BLaER1 treated with 17β-estradiol and CSF1 and Interleukin-3, amounts not matched to agents 10 nM and 100 nM (cell line): ENCODE results near the gene SH3PXD2B.

Source experiments
- H3K27ac ChIP-seq, 11 experiments: shearing (Covaris generic); formaldehyde crosslinking; 2 replicates each; pipeline ENCODE4 v1.8.1; 2022
- H3K27me3 ChIP-seq, 11 experiments: shearing (Covaris generic); formaldehyde crosslinking; 2 replicates each; pipeline ENCODE4 v1.8.1; 2022
- H3K36me3 ChIP-seq, 11 experiments: shearing (Covaris generic); formaldehyde crosslinking; 2 replicates each; pipeline ENCODE4 v1.8.1; 2022
- H3K4me1 ChIP-seq, 10 experiments: shearing (Covaris generic); formaldehyde crosslinking; 2 replicates each; pipeline ENCODE4 v1.8.1; 2022
- H3K4me2 ChIP-seq, 11 experiments: shearing (Covaris generic); formaldehyde crosslinking; 2 replicates each; pipeline ENCODE4 v1.8.1; 2022
- H3K4me3 ChIP-seq, 10 experiments: shearing (Covaris generic); formaldehyde crosslinking; 2 replicates each; pipeline ENCODE4 v1.8.1; 2022
- H3K9ac ChIP-seq, 11 experiments: shearing (Covaris generic); formaldehyde crosslinking; 2 replicates each; pipeline ENCODE4 v1.8.1; 2022
- H3K9me3 ChIP-seq, 11 experiments: shearing (Covaris generic); formaldehyde crosslinking; replicated peaks in 1 of 11; 2 replicates each; pipeline ENCODE4 v1.8.1; 2022
- H4K20me1 ChIP-seq, 11 experiments: shearing (Covaris generic); formaldehyde crosslinking; 2 replicates each; pipeline ENCODE4 v1.8.1; 2022
- Cebpa-rat ChIP-seq, 11 experiments: shearing (Covaris generic); IDR thresholded peaks; 2 replicates each; pipeline ENCODE4 v1.8.1; 2022

The SH3PXD2B gene

DNA sequence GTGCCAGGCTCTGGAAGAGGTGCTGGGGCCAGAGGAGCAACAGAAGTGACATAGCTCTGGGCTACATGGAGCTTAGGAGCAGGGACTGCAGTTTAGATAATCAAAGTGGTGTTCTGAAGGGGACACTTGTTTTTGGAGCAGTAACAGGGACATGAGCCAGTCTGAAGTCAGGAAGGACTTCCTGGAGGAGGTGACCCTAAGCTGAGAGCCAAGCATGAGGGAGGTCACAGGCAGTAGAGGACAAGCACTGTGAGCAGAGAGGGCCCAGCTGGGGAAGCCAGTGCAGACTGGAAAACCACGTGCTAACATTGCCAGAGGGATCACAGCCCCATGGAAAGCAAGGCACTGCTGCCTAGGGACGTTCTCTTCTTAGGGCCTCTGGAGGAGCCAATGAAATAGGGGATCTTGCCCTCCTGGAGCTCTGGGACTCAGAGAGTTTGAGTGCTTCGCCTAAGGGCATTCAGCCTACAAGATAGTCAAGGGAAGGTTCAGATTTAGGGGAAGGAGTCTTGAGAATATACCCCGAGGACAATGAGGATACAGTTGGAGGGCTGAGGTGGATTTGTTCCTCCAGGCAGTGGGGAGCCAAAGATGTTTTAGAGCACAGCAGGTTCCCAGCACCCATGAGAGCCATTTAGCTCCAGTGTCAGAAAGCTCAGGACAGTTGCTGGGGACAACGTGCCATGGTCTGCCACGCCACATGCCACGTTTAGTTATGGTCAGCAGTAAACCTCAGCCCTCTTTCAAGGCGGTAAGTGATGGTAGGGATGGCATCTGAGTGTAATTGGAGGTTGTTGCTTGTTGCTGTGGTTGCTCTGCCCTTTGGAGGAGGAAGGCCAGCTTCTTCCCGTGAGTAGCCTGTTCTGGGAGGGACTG lies 40.5 kb upstream of the SH3PXD2B start:
- Histone ChIP-seq H3K9ac (no peak overlapping the region), H4K20me1 (no peaks in the 10 kb centered on the region; a peak in 1 of 22 replicates), H3K4me1 (peaks cover 10 to 72% (median 46%) of the 10 kb centered on the region in 10 experiments), H3K36me3 (no peaks in the 10 kb centered on the region), H3K4me2 (peak overlapping the region in 2 of 11 experiments; percentile 8 to 10; a peak in 2 of 22 replicates), H3K4me3 (no peak overlapping the region), H3K27ac (no peak overlapping the region), H3K27me3 (peaks cover 0 to 4% (median 0%) of the 10 kb centered on the region in 11 experiments; a peak in 1 of 22 replicates), H3K9me3 (peaks cover 0 to 9% (median 4%) of the 10 kb centered on the region in 11 experiments; a peak in 4 of 22 replicates)
- TF ChIP-seq Cebpa-rat (IDR thresholded peaks at IDR 0.05), result no peak

DNA sequence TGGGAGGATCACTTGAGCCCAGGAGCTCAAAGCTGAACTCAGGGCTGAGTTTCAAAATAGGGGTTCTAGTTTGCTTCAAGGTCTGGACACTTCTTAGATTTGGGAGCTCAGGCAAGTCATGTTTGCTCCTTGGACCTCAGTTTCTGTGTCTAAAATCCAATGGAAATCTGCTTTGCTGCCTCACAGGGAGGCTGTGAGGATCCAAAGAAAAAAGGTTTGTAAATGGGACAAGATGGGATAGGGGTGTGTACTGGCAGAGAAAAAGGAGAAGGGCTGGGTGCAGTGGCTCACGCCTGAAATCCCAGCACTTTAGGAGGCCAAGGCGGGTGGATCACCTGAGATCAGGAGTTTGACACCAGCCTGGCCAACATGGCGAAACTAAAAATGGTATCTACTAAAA lies 39.6 kb upstream of the SH3PXD2B start:
- peaks cover 0 to 4% (median 0%) of the 10 kb centered on the region in 11 experiments; a peak in 1 of 22 replicates for H3K27me3 ChIP-seq
- H3K27ac ChIP-seq, result no peak overlapping the region
- H4K20me1 ChIP-seq, result no peaks in the 10 kb centered on the region; a peak in 1 of 22 replicates
- H3K36me3 ChIP-seq, result no peaks in the 10 kb centered on the region
- peaks cover 10 to 81% (median 56%) of the 10 kb centered on the region in 10 experiments for H3K4me1 ChIP-seq
- no peak overlapping the region for H3K4me3 ChIP-seq
- 0 out of 22 replicates have a peak overlapping the region, but pooled peaks of 1 of the 11 experiments have one; percentile 84 for H3K4me2 ChIP-seq
- H3K9me3 ChIP-seq, result peaks cover 0 to 9% (median 4%) of the 10 kb centered on the region in 11 experiments; a peak in 4 of 22 replicates
- H3K9ac ChIP-seq, result no peak overlapping the region
- TF ChIP-seq Cebpa-rat (IDR thresholded peaks at IDR 0.05), result no peak

DNA sequence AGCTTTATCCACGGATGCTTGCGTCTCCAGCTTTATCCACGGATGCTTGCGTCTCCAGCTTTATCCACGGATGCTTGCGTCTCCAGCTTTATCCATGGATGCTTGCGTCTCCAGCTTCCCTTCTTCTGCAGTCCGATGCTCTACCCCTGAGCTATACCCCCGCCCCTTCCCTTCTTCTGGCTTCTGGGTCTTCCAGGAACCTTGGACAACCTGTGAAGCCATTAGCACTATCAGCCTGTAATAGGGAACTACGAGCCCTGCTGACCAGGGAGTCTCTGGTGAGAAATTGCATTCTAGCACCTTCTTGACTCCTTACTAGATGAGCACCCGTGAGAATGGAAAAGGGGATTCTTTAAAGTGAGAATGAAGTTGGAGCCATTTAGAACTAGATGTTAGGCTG lies 39.1 kb upstream of the SH3PXD2B start:
- no peak overlapping the region for H3K4me3 ChIP-seq
- no peak overlapping the region for H3K27ac ChIP-seq
- peaks cover 0 to 4% (median 0%) of the 10 kb centered on the region in 11 experiments; a peak in 1 of 22 replicates for H3K27me3 ChIP-seq
- H3K4me2 ChIP-seq, result peak overlapping the region in 4 of 11 experiments; percentile 84 to 96 (median 88); a peak in 3 of 22 replicates
- peaks cover 10 to 86% (median 60%) of the 10 kb centered on the region in 10 experiments for H3K4me1 ChIP-seq
- peaks cover 0 to 9% (median 4%) of the 10 kb centered on the region in 11 experiments; a peak in 4 of 22 replicates for H3K9me3 ChIP-seq
- TF ChIP-seq Cebpa-rat (IDR thresholded peaks at IDR 0.05), result no peak
- no peaks in the 10 kb centered on the region; a peak in 1 of 22 replicates for H4K20me1 ChIP-seq
- H3K36me3 ChIP-seq, result no peaks in the 10 kb centered on the region
- no peak overlapping the region for H3K9ac ChIP-seq

DNA sequence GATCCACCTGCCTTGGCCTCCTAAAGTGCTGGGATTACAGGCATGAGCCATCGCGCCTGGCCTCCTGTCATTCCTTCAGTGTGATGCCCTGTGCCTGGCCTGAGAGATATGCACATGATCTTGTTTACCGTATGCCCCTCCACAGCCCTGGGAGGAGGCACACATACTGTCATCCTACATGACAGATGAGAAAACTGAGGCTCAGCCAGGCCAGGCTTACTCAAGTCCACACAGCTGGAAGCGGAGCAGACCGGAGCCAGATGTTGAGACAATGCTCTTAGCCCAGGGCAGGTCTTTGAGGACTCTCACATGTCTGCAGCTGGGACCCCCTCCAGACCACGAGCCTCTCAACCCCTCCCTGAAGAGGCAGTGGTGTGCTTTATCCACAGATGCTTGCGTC lies 38.7 kb upstream of the SH3PXD2B start:
- TF ChIP-seq Cebpa-rat (IDR thresholded peaks at IDR 0.05), result no peak
- Histone ChIP-seq H3K27ac (no peak overlapping the region), H3K9ac (no peak overlapping the region), H3K4me2 (peak overlapping the region in 6 of 11 experiments; percentile 77 to 96 (median 85); a peak in 10 of 22 replicates), H3K27me3 (peaks cover 0 to 4% (median 0%) of the 10 kb centered on the region in 11 experiments; a peak in 1 of 22 replicates), H3K36me3 (no peaks in the 10 kb centered on the region), H3K4me1 (peaks cover 10 to 89% (median 63%) of the 10 kb centered on the region in 10 experiments), H4K20me1 (no peaks in the 10 kb centered on the region; a peak in 1 of 22 replicates), H3K4me3 (no peak overlapping the region), H3K9me3 (peaks cover 0 to 9% (median 4%) of the 10 kb centered on the region in 11 experiments; a peak in 4 of 22 replicates)

DNA sequence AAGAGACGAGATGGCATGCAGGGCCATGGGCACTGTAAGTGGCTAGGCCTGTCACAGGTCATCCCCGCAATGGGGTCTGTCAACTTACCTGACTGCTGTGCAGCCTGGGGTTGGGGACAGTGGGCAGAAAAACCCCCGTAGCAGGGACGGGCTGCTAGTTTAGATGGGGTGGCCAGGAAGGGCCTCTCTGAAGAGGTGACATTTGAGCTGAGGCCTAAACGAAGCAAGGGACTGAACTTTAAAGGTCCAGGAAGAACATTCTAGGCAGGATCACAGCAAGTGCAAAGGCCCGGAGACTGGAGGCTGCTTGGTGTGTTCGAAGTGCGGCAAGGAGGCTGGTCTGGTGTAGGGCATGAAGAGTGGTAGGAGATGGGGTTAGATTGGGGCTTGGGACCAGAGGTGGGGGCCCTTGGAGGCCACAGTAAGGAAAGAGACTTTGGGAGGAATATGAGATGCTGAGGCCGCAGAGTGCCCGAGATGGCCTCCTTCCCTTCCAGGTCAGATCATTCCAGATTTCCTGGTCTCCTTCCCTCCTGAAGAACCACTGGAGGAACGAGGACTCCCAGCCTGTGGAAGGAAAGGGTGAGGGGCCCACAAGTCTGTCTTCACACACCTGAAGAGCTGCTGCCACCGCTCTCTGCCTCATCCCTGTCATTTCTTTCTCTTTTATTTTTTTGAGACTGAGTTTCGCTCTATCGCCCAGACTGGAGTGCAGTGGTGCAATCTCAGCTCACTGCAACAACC lies 37.9 kb upstream of the SH3PXD2B start:
- H3K4me2 ChIP-seq, result peak overlapping the region in 8 of 11 experiments; percentile 62 to 96 (median 84); a peak in 16 of 22 replicates
- no peak overlapping the region for H3K4me3 ChIP-seq
- H3K4me1 ChIP-seq, result peaks cover 7 to 82% (median 61%) of the 10 kb centered on the region in 10 experiments
- H3K9me3 ChIP-seq, result peaks cover 0 to 9% (median 4%) of the 10 kb centered on the region in 11 experiments; a peak in 4 of 22 replicates
- peak overlapping the region in 5 of 11 experiments; percentile 13 to 58 (median 55); a peak in 9 of 22 replicates for H3K27ac ChIP-seq
- H3K36me3 ChIP-seq, result no peaks in the 10 kb centered on the region
- no peak for TF ChIP-seq Cebpa-rat (IDR thresholded peaks at IDR 0.05)
- H3K27me3 ChIP-seq, result peaks cover 0 to 4% (median 0%) of the 10 kb centered on the region in 11 experiments; a peak in 1 of 22 replicates
- H4K20me1 ChIP-seq, result no peaks in the 10 kb centered on the region; a peak in 1 of 22 replicates
- peak overlapping the region in 3 of 11 experiments; percentile 18 to 34 (median 25); a peak in 3 of 22 replicates for H3K9ac ChIP-seq

DNA sequence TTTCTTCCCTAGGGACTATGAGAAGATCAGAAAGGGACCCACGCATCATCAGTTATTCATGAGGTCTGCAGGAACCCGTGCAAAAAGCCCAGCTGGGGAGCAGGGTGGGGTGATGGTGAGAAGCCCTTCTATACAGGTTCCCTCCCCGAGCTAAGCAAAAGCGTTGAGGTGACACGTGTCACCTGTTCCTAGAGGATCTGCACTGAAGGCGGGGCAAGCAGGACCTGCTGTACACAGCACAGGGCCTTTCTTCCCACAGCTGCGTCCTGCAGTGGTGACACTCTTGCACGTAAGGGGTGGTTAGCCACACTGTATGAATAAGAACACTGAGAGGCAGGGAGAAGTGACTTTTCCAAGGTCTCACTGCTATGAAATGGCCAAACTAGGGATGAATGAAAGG lies 37.2 kb upstream of the SH3PXD2B start:
- Histone ChIP-seq H4K20me1 (no peaks in the 10 kb centered on the region; a peak in 1 of 22 replicates), H3K27ac (peak overlapping the region in 5 of 11 experiments; percentile 13 to 58 (median 55); a peak in 7 of 22 replicates), H3K4me3 (peak overlapping the region in 1 of 10 experiments; percentile 26; a peak in 2 of 20 replicates), H3K9me3 (peaks cover 0 to 8% (median 4%) of the 10 kb centered on the region in 11 experiments; a peak in 4 of 22 replicates), H3K27me3 (peaks cover 0 to 4% (median 0%) of the 10 kb centered on the region in 11 experiments; a peak in 1 of 22 replicates), H3K4me1 (peaks cover 0 to 74% (median 53%) of the 10 kb centered on the region in 10 experiments; a peak in 18 of 20 replicates), H3K4me2 (peak overlapping the region in 10 of 11 experiments; percentile 32 to 96 (median 81); a peak in 19 of 22 replicates), H3K36me3 (no peaks in the 10 kb centered on the region), H3K9ac (peak overlapping the region in 3 of 11 experiments; percentile 1 to 44 (median 31); a peak in 3 of 22 replicates)
- no peak for TF ChIP-seq Cebpa-rat (IDR thresholded peaks at IDR 0.05)

DNA sequence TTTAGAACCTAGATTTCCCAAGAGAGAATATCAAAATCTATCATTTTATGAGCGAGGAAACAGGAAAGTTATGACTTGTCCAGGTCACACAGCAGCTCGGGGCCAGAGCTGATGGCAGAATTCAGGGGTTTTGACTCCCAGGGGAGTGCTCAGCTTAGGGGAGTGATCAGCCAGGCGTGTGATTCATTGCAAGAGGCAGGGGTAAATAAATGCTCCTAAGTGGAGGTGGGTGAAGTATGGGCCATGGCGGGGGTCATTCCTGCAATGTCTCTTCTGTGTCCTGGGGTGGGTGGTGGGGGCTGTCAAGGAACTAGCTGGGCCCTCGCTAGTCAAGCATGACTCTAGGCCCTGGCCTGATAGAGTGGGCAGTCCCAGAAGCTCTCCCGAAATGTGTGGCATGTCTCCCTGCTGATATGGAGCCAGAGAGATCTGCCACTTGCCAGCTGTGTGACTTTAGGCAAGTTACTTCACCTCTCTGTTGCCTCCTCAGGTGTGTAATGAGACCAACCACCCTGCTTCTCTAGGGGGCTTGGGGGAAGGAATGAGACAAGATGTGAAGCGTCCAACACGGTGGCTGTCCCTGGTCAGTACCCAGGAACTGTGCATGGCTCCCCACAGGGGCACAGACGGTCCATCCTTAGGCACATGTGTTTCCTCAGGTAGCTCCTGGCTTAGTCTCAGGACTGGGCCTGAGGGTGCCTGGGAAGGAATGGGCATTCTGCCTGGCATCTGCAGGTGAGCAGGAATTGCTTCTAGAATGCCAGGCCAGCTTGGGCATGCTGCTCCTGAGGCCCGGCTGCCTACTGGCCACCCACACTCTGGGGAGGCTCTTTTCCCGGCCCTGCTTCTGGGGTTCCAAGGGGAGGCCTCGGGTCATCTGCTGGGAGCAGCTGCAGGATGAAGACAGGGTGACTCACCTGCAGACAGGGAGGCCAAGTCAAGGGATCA lies 36.5 kb upstream of the SH3PXD2B start:
- peaks cover 0 to 2% (median 0%) of the 10 kb centered on the region in 11 experiments; a peak in 1 of 22 replicates for H3K27me3 ChIP-seq
- H3K9me3 ChIP-seq, result peaks cover 0 to 1% (median 0%) of the 10 kb centered on the region in 11 experiments; a peak in 3 of 22 replicates
- peak overlapping the region in 5 of 11 experiments; percentile 5 to 58 (median 55); a peak in 9 of 22 replicates for H3K27ac ChIP-seq
- H3K9ac ChIP-seq, result peak overlapping the region in 5 of 11 experiments; percentile 1 to 48 (median 31); a peak in 6 of 22 replicates
- H4K20me1 ChIP-seq, result no peaks in the 10 kb centered on the region; a peak in 1 of 22 replicates
- peak overlapping the region in 10 of 11 experiments; percentile 32 to 96 (median 81); a peak in 20 of 22 replicates for H3K4me2 ChIP-seq
- H3K4me1 ChIP-seq, result peaks cover 0 to 73% (median 53%) of the 10 kb centered on the region in 10 experiments; a peak in 18 of 20 replicates
- TF ChIP-seq Cebpa-rat (IDR thresholded peaks at IDR 0.05), result no peak
- H3K36me3 ChIP-seq, result no peaks in the 10 kb centered on the region
- H3K4me3 ChIP-seq, result peak overlapping the region in 1 of 10 experiments; percentile 26; a peak in 3 of 20 replicates
